ENCODE measurements around the gene ZACN.
"Not testable (repeated sequence)": the region's sequence is repeated elsewhere in the genome, so short reads cannot be mapped to it uniquely, and the experiment has no call there.

The ZACN gene

DNA sequence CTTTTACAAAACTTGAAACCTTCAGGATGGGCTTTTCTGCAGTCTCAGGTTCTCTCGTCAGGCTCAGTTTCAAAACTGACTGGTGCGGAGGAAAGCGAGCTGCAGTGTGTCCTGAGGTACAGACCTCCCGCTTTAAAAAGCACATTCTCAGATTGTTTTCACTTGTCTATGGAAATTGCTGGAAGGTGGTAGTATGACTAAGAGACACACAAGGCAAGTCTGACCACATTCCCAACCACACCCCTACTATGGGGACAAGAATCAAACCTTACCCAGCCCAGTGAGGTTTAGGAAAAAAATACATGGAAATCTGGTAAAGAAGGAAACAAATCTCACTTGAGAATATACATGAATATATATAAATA lies 24.9 kb upstream of the ZACN start:
- DNase-seq = no peak

DNA sequence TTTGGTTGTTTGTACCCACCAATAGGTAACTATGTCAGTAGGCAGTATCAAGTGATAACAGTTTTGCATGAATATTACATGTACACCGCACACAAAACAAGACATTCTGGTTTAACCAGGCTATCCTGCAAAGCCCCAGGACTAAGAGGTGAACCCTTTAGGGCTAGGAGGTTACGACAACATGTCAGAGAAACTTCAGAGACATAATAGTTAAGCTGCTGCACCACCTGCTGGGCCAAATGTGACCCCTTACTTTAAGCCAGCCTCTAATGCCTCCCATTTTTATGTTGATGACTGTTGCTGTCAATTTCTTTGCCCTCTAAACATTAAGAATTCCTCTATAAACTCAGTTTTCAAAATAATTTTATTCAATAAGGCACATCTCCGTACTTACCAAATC lies 22.1 kb upstream of the ZACN start:
- DNase-seq = no peak

DNA sequence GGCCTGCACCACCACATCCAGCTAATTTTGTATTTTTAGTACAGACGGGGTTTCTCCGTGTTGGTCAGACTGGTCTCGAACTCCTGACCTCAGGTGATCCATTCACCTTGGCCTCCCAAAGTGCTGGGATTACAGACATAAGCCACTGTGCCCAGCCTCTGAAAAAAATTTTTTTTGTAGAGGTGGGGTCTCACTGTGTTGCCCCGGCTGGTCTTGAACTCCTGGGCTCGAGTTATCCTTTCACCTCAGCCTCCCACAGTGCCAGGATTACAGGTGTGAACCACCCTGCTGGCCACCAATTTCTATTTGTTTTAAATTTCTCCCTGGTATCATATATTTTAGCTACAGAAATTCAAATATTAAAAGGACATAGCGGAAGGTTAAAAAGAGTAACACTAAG lies 20.7 kb upstream of the ZACN start:
- not testable (repeated sequence) for DNase-seq

DNA sequence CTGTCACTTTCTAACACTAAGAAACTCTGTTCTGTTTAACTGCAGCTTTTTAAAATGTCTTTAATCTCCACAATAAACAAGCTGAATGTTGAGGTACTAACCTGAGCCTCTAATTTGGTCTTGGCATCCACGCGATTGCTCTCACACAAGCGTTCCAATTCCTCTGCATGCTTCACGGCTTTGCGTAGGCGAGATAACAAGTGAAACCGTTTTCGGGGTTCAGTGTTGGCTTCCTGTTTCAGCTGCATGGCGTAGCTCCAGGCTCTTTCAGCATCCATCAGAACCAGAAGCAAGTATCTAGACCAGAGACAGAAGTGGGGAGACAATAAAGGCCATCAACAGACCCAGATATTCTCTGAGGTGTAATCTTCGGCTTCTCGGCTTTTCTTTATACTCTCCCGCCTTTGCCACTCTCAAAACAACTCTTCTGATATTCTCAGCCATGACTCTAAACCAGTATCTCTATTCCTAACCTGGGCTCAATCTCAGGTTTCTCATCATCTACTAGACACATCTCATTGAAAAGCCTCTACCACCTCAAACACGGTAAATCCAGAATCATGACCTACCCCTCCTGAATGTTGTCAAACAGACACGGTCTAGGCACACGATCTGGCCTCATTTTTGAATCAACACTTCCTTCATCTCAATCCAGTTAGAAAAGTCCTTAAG lies 15.0 kb upstream of the ZACN start:
- no peak for DNase-seq

DNA sequence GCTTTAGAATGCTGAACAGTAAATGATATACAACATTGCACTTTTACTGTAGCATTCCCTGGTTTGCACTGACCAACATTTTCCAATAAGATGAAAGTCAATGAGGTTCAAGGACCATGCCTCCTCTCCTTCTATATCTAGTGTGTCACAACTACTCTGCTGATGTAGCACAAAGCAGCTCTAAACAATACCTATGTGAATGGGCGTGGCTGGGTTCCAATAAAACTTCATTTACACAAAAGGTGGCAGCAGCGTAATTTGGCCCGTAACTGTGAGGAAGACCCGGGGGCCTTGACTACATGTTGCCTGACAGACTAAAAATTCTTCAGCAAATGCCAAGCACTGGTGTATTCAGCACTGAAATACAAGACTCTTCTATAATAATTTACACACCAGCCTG lies 13.2 kb upstream of the ZACN start:
- no peak for DNase-seq

DNA sequence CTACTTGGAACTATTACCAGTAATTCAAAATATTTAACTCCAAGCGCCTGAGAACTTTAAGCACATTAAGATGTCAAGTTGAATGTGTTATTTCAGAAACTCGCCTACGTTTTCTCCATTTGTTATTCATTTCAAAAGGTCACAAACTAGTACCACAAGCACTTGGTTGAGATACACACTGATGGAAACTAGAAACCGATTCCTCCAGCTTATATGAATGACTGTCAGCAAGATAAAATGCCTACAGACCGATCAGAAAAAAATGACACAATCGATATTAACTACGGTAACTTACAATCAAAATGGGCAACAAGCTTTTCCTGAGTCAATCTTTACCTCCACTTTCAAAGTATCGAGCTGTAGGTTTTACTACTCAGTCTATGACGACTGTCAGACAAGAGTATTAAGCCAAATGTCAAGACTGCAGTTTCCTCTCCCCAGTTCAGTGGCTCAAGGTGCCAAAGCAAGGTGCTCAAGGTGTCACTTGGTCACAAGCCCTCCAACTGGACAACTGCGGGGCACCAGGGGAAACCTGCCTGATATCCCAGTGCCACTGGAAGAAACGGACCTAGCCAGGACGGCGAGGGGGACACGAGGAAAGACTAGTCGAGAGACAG lies 7.3 kb upstream of the ZACN start:
- DNase-seq = no peak

DNA sequence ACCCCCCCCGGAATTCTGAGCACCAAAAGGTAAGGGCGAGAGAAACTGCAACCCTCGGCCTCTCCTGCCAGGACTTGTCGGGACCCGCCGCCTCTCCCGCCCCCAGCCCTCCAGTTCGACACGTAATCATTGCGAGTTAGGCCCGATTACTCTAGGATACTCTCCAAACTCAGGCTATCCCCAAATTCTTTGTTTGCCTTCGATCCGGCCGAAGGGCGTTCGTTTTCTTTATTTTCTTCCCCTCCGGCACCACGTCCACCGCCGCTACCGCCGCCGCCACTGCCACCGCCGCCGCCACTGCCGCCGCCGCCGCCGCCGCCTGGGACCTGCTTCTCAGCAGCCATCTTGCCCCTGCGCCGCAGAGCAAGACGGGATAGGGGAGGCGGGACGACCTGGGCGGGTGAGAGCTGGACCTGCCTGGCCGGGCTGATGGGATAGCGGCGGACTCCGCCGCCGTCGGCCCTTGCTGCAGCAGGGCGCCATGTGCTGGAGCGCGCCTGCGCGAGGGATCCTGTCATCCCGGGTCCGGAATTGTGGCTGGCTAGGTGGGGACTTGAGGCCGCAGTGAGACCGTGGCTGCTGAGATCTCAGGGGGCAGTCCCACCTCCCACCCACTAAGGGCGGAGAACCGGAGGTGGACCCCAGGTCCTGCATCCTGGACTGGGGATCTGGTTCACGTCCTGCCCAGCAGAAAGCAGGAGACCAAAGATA lies 6.7 kb upstream of the ZACN start, which contains the start of gene SRP68:
Gene SRP68, minus strand, starts transcription at position 370 of the 711 bp plus-strand sequence. Its CDS starts 26 bp downstream, at position 344.
- peak; percentile 90 for DNase-seq

DNA sequence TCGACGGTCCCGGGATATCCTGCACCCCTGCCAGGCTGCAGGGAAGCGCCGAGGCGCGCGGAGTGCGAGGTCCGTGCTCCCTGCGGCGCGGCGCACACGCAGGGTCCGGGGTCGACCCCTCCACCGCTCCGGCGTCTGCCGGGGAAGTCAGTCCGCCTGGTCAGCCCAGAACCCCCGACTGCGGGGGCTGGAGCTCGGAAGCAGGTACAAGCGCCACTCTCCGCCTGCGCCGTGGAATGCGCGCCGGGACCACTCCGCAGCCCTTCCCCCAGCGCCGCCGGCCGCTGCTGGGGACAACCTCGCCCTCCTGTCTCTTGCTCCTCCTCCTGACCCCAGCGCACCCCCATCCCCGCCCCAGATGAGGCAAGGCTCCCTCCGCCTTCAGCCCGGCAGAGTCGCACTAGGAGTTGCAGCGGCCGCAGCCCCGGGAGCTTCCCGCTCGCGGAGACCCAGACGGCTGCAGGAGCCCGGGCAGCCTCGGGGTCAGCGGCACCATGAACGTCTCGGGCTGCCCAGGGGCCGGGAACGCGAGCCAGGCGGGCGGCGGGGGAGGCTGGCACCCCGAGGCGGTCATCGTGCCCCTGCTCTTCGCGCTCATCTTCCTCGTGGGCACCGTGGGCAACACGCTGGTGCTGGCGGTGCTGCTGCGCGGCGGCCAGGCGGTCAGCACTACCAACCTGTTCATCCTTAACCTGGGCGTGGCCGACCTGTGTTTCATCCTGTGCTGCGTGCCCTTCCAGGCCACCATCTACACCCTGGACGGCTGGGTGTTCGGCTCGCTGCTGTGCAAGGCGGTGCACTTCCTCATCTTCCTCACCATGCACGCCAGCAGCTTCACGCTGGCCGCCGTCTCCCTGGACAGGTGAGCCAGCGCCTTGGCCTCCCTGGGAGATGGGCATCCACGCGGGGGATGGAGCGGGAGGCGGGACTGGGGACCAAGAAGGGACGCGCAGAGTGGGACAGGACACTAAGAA lies 4.3 kb upstream of the ZACN start, which contains the start of gene GALR2:
Gene GALR2, plus strand, starts transcription at position 392 of the 974 bp plus-strand sequence. Its CDS starts 103 bp downstream, at position 495.
- DNase-seq = no peak

DNA sequence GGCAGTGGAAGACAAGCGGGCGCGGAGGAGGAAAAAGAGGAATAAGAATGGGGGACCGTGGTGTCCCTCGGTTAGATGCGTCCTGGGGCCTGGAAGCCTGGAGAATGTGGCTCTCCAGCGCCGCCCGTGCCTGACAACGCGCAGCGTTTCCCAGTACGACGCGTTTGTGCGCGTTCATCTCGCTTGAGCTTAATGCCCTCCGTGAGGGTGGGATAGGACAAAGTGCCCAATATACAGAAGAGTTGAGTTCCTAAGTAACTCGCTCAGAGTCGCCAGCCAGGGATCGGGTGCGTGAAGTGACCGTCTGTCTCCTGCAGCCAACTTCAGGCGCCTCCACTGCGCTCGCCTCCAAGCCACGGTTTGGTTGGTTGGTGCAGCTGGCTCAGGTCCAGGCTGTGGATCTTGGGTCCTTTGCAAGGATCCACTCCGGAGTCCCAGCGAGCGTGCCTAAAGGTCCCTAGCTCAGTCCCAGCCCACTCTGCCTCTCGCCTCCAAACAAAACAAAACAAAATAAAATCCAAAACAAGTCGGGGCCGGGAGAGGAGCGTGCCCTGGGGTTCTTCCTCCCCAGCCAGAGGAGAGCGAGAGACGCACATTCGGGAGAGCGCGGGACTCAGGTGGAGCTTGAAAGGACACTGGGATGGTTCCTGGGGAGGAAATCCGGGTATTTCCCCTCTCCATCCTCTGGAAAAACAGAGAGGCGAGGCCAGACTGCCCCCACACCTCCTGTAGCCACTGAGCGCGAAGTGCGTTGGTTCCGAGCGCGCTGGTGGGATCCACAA lies 3.4 kb upstream of the ZACN start:
- no peak for DNase-seq

DNA sequence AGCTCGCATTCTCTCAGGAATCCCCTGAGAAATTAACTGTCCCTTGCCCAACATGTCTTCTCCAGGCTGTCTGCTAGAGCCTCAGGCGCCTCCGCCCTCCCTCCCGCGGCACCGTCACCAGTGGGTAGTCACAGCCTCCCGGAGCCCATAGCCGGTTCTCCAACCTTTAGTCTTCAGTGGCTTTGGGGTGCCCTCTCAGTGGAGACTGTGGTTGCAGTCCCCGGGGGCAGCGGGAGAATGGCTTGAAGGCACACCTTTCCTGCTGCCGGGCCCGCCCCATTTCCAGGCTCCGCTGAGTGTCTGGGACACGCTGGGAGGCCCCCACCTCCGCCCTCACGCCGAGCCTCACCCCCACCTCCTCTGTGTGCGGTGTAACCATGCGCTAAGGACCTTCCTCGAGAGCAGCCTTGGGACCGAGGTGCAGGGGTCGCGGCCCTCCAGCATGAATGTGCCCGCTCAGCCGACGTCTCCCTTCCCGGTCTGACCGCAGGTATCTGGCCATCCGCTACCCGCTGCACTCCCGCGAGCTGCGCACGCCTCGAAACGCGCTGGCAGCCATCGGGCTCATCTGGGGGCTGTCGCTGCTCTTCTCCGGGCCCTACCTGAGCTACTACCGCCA lies 2.7 kb upstream of the ZACN start:
- no peak for DNase-seq

DNA sequence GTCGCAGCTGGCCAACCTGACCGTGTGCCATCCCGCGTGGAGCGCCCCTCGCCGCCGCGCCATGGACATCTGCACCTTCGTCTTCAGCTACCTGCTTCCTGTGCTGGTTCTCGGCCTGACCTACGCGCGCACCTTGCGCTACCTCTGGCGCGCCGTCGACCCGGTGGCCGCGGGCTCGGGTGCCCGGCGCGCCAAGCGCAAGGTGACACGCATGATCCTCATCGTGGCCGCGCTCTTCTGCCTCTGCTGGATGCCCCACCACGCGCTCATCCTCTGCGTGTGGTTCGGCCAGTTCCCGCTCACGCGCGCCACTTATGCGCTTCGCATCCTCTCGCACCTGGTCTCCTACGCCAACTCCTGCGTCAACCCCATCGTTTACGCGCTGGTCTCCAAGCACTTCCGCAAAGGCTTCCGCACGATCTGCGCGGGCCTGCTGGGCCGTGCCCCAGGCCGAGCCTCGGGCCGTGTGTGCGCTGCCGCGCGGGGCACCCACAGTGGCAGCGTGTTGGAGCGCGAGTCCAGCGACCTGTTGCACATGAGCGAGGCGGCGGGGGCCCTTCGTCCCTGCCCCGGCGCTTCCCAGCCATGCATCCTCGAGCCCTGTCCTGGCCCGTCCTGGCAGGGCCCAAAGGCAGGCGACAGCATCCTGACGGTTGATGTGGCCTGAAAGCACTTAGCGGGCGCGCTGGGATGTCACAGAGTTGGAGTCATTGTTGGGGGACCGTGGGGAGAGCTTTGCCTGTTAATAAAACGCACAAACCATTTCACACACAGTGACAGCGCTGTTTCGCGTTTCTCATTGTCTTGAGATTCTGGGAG lies 2.0 kb upstream of the ZACN start:
- DNase-seq = no peak

DNA sequence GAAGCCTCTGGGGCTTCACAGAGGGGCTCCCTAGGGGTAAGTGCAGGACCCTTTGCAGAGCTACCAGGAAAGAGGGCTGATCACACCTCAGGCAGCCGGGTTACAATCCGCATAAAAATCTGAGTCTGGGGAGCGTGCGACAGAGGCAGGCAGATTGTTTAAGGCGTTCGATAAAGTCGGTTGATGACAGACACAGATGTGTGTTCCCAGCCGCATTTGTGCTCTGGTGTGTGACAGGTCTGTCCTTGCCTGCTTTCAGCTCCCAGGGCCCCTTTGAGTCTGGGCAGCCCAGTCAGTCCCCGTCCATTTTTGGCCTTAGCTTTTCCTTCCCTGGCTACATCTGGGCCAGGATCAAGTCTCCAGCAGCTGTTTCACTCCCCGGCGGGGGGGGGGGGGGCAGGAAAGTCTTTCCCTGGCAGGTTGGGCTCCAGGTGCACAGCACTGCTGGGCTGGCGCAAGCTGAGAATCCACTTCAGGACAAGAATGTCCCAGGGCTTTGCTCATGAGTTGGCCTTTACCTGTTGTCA lies 1.3 kb upstream of the ZACN start:
- DNase-seq = no peak

DNA sequence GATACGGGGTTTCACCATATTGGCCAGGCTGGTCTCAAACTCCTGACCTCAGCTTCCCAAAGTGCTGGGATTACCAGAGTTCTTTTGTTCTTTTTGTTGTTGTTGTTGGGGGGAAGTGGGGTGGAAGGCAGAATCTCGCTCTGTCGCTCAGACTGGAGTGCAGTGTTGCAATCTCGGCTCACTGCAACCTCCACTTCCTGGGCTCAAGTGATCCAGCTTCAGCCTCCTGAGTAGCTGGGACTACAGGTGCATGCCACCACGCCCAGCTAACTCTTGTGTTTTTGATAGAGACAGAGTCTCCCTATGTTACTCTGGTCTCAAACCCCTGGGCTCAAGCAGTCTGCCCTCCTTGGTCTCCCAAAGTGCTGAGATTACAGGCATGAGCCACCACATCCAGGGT lies 612 bp upstream of the ZACN start:
- DNase-seq = not testable (repeated sequence)

DNA sequence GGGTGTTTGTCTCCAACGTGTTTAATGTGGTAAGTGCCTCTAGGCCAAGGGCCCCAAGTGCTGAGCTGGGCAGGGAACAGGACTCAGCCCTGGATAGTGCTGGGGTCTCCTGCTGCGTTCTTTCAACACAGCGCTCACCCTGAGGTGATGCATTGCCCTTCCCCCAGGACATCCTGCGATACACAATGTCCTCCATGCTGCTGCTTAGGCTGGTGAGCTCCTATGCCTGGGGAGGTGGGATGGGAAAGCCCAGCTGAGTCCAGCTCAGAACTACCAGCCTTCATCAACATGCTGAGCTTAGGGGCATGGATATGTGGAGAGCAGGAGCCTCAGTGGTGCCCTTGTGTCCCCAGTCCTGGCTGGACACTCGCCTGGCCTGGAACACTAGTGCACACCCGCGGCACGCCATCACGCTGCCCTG lies 563 bp downstream of the ZACN start:
- DNase-seq = no peak

DNA sequence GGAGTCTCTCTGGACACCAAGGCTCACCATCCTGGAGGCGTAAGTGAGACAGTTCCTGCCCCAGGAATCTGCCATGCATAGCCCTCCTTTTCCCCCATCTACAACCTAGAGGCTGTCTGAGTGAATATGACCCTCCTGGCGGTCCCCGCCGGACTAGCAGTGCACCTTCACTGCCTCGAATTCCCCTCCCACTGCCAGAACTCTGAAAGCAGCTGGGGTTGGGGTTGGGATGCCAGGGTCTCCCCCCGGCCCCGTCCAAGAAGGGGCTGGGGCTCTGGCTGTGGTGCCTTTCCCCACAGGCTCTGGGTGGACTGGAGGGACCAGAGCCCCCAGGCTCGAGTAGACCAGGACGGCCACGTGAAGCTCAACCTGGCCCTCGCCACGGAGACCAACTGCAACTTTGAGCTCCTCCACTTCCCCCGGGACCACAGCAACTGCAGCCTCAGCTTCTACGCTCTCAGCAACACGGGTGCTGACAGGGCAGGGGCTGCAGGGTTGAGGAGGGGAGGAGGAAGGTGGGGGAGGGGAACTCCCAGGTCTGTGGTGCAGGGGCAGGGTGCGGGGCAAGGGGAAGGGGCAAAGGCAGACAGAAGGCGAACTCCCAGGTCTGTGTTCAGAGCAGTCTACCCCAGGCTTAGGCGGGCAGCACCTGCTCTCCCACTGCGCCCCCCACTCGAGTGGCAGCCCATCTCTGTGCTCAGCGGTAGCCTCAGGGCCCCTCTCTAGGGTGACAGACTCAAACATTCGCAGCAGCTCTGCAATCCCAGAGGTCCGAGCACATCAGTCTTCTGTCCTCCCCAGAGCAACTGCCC lies 1.2 kb downstream of the ZACN start:
- DNase-seq = no peak

DNA sequence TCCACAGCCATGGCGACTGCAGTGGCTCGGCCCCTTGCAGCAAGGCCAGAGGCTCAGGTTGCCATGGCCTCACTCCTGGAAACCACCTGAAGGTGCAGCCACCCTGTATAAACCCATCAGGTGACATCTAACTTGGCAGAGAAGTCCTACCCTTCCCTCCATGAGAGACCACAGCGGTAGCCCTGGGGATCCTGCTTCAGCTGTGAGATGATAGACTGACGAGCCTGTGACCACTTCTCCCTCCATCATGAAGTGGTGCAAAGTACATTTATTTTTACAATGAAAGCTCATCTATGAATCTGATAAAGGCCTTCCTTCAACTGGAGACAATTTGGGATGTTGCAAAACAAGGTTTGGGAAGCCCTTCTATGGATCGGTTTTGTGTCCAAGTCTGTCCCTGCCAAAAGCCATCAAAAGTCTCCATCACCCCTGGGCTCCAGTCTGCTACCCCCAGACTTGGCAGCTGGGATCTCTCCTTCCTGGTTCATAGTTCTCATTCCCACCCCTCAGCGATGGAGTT lies 1.8 kb downstream of the ZACN start:
- DNase-seq = no peak

DNA sequence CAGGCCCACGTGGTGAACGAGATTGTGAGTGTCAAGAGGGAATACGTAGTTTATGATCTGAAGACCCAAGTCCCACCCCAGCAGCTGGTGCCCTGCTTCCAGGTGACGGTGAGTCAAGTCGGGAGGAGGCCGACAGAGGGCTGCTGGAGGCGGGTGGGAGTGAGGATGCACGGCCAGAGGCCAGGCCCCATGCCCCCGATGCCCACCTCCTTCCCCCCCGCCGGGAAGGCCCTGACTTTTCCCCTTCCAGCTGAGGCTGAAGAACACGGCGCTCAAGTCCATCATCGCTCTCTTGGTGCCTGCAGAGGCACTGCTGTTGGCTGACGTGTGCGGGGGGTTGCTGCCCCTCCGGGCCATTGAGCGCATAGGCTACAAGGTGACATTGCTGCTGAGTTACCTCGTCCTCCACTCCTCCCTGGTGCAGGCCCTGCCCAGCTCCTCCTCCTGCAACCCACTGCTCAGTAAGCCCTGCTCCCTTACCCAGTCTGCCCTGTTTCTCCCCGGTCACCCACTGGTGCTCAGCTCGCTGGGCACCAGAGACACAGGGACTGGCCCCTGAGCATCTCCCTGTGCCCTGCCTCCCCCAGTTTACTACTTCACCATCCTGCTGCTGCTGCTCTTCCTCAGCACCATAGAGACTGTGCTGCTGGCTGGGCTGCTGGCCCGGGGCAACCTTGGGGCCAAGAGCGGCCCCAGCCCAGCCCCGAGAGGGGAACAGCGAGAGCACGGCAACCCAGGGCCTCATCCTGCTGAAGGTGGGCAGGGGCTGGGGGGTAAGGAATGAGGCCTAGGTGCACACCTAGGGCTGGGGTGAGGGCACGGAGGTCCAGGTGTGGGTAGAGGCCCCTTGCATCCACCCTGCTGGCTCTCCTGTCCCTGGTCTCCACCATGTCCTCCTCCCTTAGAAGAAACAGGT lies 2.6 kb downstream of the ZACN start:
- no peak for DNase-seq
